ENCODE data around the gene ACSS2. TPM values are rescaled to one million over a fixed set of nuclear protein-coding genes. Genes with fewer than 3 reads are reported as not detected.
A peak's percentile ranks its signal among the peaks of the same experiment; 100 is the strongest.

ACSS2 gene
- total RNA-seq, 2 donors from 2014 or later, result 17.0 to 34.2 TPM

DNA sequence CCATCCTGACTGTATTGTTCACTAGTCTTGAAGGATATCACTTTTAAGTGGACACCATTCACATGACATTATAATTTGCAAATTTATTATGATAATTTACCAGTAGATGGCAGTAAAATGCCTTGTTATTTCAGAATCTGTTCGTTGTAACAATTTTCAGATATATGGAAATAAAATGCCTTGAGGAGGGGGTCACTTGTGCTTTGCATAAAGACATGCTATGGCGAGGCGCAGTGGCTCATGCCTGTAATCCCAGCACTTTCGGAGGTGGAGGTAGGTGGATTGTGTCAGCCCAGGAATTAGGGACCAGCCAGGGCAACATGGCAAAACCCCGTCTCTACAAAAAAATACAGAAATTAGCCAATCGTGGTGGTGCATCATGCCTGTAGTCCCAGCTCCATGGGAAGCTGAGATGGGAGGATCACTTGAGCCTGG lies 41.9 kb upstream of the ACSS2 start:
- TF ChIP-seq, protein P1, sequence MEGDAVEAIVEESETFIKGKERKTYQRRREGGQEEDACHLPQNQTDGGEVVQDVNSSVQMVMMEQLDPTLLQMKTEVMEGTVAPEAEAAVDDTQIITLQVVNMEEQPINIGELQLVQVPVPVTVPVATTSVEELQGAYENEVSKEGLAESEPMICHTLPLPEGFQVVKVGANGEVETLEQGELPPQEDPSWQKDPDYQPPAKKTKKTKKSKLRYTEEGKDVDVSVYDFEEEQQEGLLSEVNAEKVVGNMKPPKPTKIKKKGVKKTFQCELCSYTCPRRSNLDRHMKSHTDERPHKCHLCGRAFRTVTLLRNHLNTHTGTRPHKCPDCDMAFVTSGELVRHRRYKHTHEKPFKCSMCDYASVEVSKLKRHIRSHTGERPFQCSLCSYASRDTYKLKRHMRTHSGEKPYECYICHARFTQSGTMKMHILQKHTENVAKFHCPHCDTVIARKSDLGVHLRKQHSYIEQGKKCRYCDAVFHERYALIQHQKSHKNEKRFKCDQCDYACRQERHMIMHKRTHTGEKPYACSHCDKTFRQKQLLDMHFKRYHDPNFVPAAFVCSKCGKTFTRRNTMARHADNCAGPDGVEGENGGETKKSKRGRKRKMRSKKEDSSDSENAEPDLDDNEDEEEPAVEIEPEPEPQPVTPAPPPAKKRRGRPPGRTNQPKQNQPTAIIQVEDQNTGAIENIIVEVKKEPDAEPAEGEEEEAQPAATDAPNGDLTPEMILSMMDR (conservative IDR thresholded peaks at IDR 0.05), result peak; percentile 66
- Mint-ChIP-seq H3K36me3 (ENCODE audit: low read depth) (no peaks in the 10 kb centered on the region), H3K27me3 (ENCODE audit: insufficient read depth) (peaks cover 19% of the 10 kb centered on the region), H3K9me3 (peaks cover 19% of the 10 kb centered on the region), H3K4me1 (no peaks in the 10 kb centered on the region), H3K27ac (no peak overlapping the region), H3K4me3 (no peak overlapping the region)
- 76 to 88% methylated on average over 4 to 6 of the region's 6 CpGs for WGBS, 2 experiments (ENCODE audit: insufficient coverage in 1 of 2, insufficient read length in 1 of 2)
- Histone ChIP-seq H3K9ac (ENCODE audit: extremely low read depth, low read length, poor library complexity, severe bottlenecking) (no peak overlapping the region), H3K36me3 (ENCODE audit: control insufficient read depth, insufficient read depth, low read length) (no peaks in the 10 kb centered on the region), H3K4me3 (ENCODE audit: low read length) (no peak overlapping the region), H3K9me3 (ENCODE audit: control insufficient read depth, low read length) (peaks cover 8% of the 10 kb centered on the region), H3K27me3 (ENCODE audit: control insufficient read depth, insufficient read depth, low read length, poor library complexity, severe bottlenecking) (peaks cover 16% of the 10 kb centered on the region), H3K4me1 (ENCODE audit: control insufficient read depth, insufficient read depth, low read length) (no peaks in the 10 kb centered on the region), H3K27ac (ENCODE audit: low read depth, low read length) (no peak overlapping the region)
- no peak for DNase-seq

DNA sequence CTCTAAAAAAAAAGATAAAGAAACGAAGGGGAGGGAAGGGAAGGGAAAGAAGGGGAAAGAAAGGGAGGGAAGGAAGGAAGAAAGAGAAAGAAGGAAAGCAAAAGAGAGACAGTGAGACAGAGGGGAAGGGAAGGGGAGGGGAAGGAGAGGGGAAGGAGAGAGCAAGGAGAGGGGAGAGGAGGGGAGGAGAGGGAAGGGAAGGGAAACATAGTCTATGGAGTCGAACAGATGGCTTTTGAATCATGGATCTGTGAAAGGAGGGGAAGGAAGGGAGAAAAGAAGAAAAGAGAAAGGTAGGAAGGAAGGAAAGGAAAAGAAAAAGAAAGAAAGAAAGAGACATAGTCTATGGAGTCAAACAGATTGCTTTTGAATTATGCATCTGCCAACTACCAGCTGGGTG lies 34.3 kb upstream of the ACSS2 start:
- H3K36me3 ChIP-seq (ENCODE audit: control insufficient read depth, insufficient read depth, low read length), result peaks cover 5% of the 10 kb centered on the region
- Mint-ChIP-seq H3K9me3 (no peaks in the 10 kb centered on the region), H3K4me1 (no peaks in the 10 kb centered on the region), H3K4me3 (no peak overlapping the region), H3K36me3 (ENCODE audit: low read depth) (peaks cover 15% of the 10 kb centered on the region), H3K27me3 (ENCODE audit: insufficient read depth) (peaks cover 4% of the 10 kb centered on the region), H3K27ac (no peak overlapping the region)
- H3K27ac ChIP-seq (ENCODE audit: low read depth, low read length), result no peak overlapping the region
- H3K4me3 ChIP-seq (ENCODE audit: low read length), result no peak overlapping the region
- no peaks in the 10 kb centered on the region for H3K27me3 ChIP-seq (ENCODE audit: control insufficient read depth, insufficient read depth, low read length, poor library complexity, severe bottlenecking)
- no peaks in the 10 kb centered on the region for H3K9me3 ChIP-seq (ENCODE audit: control insufficient read depth, low read length)
- TF ChIP-seq, protein P1 (conservative IDR thresholded peaks at IDR 0.05), result no peak
- no peak for DNase-seq
- no peak overlapping the region for H3K9ac ChIP-seq (ENCODE audit: extremely low read depth, low read length, poor library complexity, severe bottlenecking)
- 84 to 93% methylated on average over 1 to 2 of the region's 2 CpGs for WGBS, 2 experiments (ENCODE audit: insufficient coverage in 1 of 2, insufficient read length in 1 of 2)
- no peaks in the 10 kb centered on the region for H3K4me1 ChIP-seq (ENCODE audit: control insufficient read depth, insufficient read depth, low read length)

DNA sequence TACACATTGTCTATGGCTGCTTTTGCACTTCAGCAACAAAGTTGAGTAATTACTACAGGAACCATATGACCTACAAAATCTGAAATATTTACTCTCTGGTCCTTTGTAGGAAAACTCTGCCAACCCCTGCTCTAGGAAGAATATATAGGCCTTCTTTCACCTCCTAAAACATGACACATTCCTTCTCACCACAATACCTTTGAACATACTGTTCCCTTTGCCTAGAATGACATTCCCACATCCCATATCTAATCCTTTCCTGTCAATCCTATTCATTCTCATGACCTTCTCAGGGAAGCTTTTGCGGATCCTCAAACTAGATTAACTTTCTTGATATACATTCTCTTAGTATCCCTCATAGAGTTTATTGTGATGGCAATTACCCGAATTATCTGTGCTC lies 33.0 kb upstream of the ACSS2 start:
- peaks cover 12% of the 10 kb centered on the region for H3K36me3 ChIP-seq (ENCODE audit: control insufficient read depth, insufficient read depth, low read length)
- no peak overlapping the region for H3K4me3 ChIP-seq (ENCODE audit: low read length)
- 90 to 94% methylated on average over 2 of the region's 2 CpGs for WGBS, 2 experiments (ENCODE audit: insufficient coverage in 1 of 2, insufficient read length in 1 of 2)
- no peaks in the 10 kb centered on the region for H3K9me3 Mint-ChIP-seq
- peaks cover 4% of the 10 kb centered on the region for H3K27me3 Mint-ChIP-seq (ENCODE audit: insufficient read depth)
- H3K27me3 ChIP-seq (ENCODE audit: control insufficient read depth, insufficient read depth, low read length, poor library complexity, severe bottlenecking), result no peaks in the 10 kb centered on the region
- no peaks in the 10 kb centered on the region for H3K9me3 ChIP-seq (ENCODE audit: control insufficient read depth, low read length)
- no peak overlapping the region for H3K9ac ChIP-seq (ENCODE audit: extremely low read depth, low read length, poor library complexity, severe bottlenecking)
- no peak for DNase-seq
- TF ChIP-seq, protein P1 (conservative IDR thresholded peaks at IDR 0.05), result no peak
- no peaks in the 10 kb centered on the region for H3K4me1 ChIP-seq (ENCODE audit: control insufficient read depth, insufficient read depth, low read length)
- no peaks in the 10 kb centered on the region for H3K4me1 Mint-ChIP-seq
- H3K36me3 Mint-ChIP-seq (ENCODE audit: low read depth), result peaks cover 20% of the 10 kb centered on the region
- H3K27ac Mint-ChIP-seq, result no peak overlapping the region
- no peak overlapping the region for H3K27ac ChIP-seq (ENCODE audit: low read depth, low read length)
- H3K4me3 Mint-ChIP-seq, result no peak overlapping the region

All from endodermal cell (in vitro differentiated cells).